IPS DF 6.9 (cell line): Measurements from ENCODE around the gene FYN.

Experiments
- DNase-seq: peaks from one replicate; pipeline ENCODE4 v3.0.0-alpha.2; 2013; ENCODE audit warnings: low read depth, low spot score
- H3K27ac ChIP-seq: one replicate; pipeline ENCODE4 v1.5.1; 2013; ENCODE audit warnings: low read length, control low read depth
- H3K27me3 ChIP-seq: 2 replicates; pipeline ENCODE4 v1.6.1; 2013; ENCODE audit warnings: mild to moderate bottlenecking, low read length; ENCODE audit not compliant: control insufficient read depth, insufficient read depth
- H3K36me3 ChIP-seq: 2 replicates; pipeline ENCODE4 v1.6.1; 2013; ENCODE audit warnings: low read length; ENCODE audit not compliant: control insufficient read depth, insufficient read depth
- H3K4me1 ChIP-seq: 2 replicates; pipeline ENCODE4 v1.6.1; 2013; ENCODE audit warnings: low read length; ENCODE audit not compliant: control insufficient read depth, insufficient read depth
- H3K4me3 ChIP-seq: 2 replicates; pipeline ENCODE4 v1.5.1; 2013; ENCODE audit warnings: mild to moderate bottlenecking, low read length
- H3K9me3 ChIP-seq: 2 replicates; pipeline ENCODE4 v1.6.1; 2013; ENCODE audit warnings: low read length, inconsistent platforms; ENCODE audit not compliant: control insufficient read depth, insufficient read depth
- WGBS: extraction: QIAGEN DNeasy Blood & Tissue Kit; methylation state at CpG from one replicate; pipeline ENCODE4 v1.1.7; 2013; ENCODE audit warnings: mixed read lengths, missing lambda C conversion rate; ENCODE audit not compliant: insufficient read length, insufficient coverage; 5-methylcytosine and 5-hydroxymethylcytosine counted together

Gene FYN

DNA sequence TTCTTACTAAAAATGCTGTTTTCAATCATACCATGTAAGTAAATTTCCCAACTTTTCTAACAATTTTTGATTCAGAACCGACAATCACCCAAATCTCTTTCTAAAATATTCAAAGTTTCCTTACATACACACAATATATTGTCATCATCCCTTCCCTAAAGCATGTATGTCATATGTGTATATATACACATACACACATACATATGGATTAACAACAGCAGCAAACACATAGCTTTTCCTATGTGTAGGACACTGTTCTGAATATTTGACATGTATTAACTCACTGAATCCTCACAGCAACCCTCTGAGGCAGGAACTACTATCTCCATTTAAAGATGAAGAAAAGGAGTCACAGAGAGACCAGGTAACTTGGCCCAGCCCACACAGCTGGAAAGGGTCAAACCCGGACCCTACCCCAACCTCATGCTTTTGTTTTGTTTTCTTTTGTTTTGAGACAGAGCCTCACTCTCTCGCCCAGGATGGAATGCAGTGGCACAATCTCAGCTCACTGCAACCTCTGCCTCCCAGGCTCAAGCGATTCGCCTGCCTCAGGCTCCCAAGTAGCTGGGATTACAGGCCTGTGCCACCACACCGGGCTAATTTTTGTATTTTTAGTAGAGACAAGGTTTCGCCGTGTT is 7.2 kb downstream of the FYN start:
- no peak for DNase-seq
- WGBS, result 100% methylated on average over 1 of the region's 8 CpGs
- no peaks in the 10 kb centered on the region for H3K36me3 ChIP-seq
- no peaks in the 10 kb centered on the region for H3K27me3 ChIP-seq
- H3K4me1 ChIP-seq, result peaks cover 9% of the 10 kb centered on the region; the same call in 1 of the 2 replicates
- H3K27ac ChIP-seq, result no peak overlapping the region
- no peaks in the 10 kb centered on the region for H3K9me3 ChIP-seq
- H3K4me3 ChIP-seq, result no peak overlapping the region

DNA sequence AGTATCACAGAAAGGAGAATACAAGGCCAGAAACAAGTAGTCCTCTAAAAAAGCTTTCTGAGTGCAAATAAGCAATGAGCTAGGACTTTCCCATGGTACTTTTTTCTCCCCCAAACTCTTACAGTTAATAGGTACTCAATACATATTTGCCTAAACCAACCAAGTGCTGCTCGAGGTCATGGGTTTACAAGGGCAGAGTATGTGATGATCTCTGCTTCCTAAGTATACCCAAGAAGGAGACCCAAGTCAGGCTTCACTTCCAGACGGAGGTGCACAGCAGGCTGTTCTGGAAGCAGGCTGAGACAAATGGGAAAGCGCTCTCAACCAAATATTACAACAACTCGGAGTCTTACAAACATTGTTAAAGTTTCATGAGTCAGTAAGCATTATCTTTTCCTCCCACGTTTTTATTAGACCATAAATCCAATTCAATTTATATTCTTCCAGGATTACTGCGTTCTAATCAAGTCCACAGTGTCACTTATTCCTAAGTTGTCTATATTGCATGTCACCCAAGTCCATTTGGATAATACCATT is 8.1 kb downstream of the FYN start:
- H3K4me1 ChIP-seq, result peaks cover 9% of the 10 kb centered on the region; the same call in 1 of the 2 replicates
- no peak overlapping the region for H3K4me3 ChIP-seq
- no peak for DNase-seq
- no peaks in the 10 kb centered on the region for H3K27me3 ChIP-seq
- WGBS, result 100% methylated on average over 2 of the region's 6 CpGs
- no peak overlapping the region for H3K27ac ChIP-seq
- H3K36me3 ChIP-seq, result no peaks in the 10 kb centered on the region
- no peaks in the 10 kb centered on the region for H3K9me3 ChIP-seq

DNA sequence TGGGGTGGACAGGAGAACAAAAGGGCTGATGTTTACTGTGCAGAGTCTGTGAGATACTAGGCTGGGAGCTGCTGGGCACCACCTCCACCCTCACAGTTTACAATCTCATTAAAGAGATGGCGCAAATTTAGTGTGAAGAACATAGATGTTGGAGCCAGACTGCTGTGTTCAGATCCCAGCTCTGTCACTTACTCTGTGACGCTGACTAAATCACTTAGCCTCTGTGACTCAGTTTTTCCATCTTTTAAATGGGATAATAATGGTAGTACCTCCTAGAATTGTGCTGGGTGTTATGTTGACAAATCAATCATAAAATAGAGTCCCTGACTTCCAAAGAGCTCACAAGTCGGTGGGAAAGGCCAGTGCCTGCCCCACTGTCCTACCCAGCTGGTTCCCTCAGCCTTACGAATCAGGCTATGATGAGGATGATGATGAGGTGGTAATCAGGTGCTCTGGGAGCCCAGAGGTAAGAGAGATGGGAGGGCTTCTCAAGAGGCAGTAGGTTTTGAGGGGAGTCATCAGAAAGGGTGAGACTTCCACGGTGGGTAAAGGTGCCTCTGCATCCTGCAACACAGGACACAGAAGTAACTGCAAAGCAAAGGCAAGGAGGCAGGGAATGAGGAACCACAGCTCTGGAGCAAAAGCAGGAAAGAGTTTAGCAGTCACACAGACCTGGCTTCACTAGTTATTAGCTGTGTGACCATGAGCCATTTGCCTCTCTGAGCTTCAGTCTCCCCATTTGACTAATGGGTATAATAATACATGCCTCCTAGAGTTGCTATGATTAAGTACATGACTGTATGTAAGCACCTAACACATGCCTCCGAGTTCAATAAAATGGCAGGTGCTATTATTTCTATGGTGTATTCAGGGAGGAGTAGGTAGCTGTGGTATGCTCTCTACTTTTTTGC is 8.9 kb downstream of the FYN start:
- Histone ChIP-seq H3K27ac (no peak overlapping the region), H3K4me3 (no peak overlapping the region), H3K9me3 (no peaks in the 10 kb centered on the region), H3K27me3 (no peaks in the 10 kb centered on the region), H3K36me3 (no peaks in the 10 kb centered on the region), H3K4me1 (peaks cover 9% of the 10 kb centered on the region; the same call in 1 of the 2 replicates)
- no CpG with 5 or more reads among the region's 6 CpGs for WGBS
- DNase-seq, result no peak

DNA sequence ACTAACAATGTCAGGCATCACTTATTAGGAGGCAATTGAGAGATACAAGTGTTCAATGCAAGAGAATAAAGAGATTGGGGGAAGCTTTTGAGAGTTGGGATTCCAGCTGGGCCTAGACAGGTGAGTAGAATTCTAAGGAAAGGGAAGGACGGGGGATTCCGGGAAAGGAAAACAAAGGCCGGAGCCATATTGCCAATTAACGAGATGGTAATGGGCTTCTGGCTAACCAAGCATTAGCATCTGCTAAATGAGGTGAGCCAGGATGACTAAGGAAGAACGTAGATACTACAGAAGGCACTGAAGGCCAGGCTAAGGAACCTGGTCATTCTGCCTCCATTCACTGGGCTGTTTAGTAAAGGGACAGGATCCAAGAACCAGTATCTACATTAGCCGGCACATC is 10.5 kb downstream of the FYN start:
- Histone ChIP-seq H3K9me3 (no peaks in the 10 kb centered on the region), H3K27me3 (no peaks in the 10 kb centered on the region), H3K4me3 (no peak overlapping the region), H3K4me1 (peaks cover 14% of the 10 kb centered on the region), H3K27ac (no peak overlapping the region), H3K36me3 (no peaks in the 10 kb centered on the region)
- WGBS, result no CpG with 5 or more reads among the region's 6 CpGs
- no peak for DNase-seq

DNA sequence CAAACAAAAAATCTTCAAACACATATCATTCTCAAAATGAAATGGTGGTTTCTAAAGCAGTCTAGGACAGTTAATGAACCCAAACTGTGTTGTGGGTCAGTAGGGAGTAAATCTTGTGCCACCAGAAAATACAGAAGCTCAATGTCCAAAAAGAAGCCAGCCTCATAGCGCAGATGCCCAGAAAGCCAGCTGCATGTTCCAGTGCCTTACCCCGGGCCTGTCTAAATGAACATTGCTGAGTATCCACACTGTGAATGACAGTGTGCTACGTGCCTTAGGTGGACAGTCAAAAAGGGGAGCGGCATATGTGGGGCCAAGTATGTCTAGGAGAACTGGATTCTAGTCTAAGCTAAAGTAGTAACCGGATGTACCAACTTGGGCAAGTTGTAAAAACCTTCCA is 10.9 kb downstream of the FYN start:
- H3K9me3 ChIP-seq, result no peaks in the 10 kb centered on the region
- WGBS, result no CpG with 5 or more reads among the region's 5 CpGs
- no peaks in the 10 kb centered on the region for H3K36me3 ChIP-seq
- no peak for DNase-seq
- no peak overlapping the region for H3K27ac ChIP-seq
- H3K4me1 ChIP-seq, result peaks cover 14% of the 10 kb centered on the region
- H3K4me3 ChIP-seq, result no peak overlapping the region
- H3K27me3 ChIP-seq, result no peaks in the 10 kb centered on the region

DNA sequence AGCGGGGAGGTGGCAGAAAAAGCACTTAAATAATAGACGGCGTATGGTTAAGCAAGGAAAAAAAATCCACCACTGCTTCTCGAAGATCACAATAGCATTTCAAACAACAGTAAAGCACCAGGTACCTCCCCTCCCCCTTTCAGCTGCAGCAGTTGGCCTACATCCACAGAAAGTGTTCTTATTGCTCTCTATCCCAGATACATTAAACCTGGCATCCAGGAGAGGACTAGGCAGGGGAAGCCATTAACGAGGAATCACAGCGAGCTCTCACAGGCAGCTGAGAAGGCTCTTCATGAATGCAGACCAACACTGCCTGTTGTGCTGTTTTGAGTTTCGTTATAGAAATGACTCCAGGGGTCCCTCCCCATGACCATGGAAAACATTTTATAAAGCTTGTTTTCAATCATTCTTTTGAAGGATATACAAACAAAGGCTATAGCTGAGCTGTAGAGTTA is 11.8 kb downstream of the FYN start:
- no peaks in the 10 kb centered on the region for H3K36me3 ChIP-seq
- no peaks in the 10 kb centered on the region for H3K27me3 ChIP-seq
- no peak overlapping the region for H3K27ac ChIP-seq
- no CpG with 5 or more reads among the region's 7 CpGs for WGBS
- H3K4me1 ChIP-seq, result peaks cover 10% of the 10 kb centered on the region
- H3K4me3 ChIP-seq, result no peak overlapping the region
- H3K9me3 ChIP-seq, result no peaks in the 10 kb centered on the region
- DNase-seq, result no peak

DNA sequence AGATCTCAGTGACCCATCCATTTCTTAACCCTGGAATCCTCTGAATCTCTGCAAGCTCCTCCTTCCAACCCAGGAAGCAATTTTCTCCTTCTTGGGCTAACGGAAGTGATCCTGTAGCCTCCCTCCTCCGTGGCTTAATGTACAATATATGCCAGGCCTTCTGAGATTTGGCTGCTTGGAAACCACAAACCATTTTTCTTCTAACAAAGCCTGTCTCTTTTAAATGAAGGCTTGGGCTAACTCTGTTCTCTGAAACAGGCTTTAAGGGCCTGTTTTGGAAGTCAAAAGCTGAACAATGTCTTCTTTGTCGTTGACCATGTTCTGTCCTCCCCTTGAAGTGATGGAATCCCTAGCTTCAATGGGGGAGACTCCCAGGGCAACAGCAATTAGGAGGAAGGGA is 14.9 kb downstream of the FYN start:
- peaks cover 12% of the 10 kb centered on the region for H3K4me1 ChIP-seq
- WGBS, result no CpG with 5 or more reads among the region's 3 CpGs

DNA sequence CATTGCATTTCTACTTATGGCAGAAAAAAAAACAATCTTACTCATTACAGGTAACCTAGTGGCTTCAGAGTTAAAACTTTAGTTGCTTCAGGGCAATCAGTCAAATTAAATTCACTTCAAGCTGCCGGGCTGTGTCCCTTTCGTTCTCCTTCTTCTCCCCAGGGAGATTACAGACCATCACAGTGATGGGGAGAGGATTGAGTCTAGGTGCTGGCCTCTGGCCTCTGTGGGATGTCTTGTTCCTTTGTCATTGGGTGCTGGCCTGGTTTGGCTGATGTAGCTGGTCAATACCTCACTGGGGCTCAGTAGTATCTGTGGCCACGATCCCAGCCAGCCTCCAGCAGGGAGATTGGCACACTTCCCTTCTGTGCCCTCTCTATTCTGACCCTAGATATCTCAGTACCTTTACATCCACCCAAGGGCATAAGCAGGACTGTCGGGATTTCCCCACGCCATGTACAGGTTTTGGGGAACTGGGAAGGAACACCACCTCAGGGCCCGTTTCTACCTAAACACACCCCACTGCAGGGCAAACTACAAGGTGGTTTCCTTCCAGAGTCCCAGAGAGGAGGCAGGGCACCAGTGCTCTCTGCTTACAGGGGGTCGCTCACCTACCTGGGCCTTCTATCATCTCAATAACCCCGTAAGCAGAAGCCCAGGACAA is 15.4 kb downstream of the FYN start:
- Histone ChIP-seq H3K36me3 (no peaks in the 10 kb centered on the region), H3K4me1 (peaks cover 10% of the 10 kb centered on the region), H3K4me3 (no peak overlapping the region), H3K27me3 (no peaks in the 10 kb centered on the region), H3K9me3 (no peaks in the 10 kb centered on the region), H3K27ac (no peak overlapping the region)
- WGBS, result no CpG with 5 or more reads among the region's 8 CpGs
- no peak for DNase-seq

More for the DNA sequence above, 14.9 kb downstream of the FYN start:
- H3K9me3 ChIP-seq, result no peaks in the 10 kb centered on the region
- no peak for DNase-seq
- no peak overlapping the region for H3K4me3 ChIP-seq
- no peaks in the 10 kb centered on the region for H3K36me3 ChIP-seq
- no peaks in the 10 kb centered on the region for H3K27me3 ChIP-seq
- no peak overlapping the region for H3K27ac ChIP-seq

DNA sequence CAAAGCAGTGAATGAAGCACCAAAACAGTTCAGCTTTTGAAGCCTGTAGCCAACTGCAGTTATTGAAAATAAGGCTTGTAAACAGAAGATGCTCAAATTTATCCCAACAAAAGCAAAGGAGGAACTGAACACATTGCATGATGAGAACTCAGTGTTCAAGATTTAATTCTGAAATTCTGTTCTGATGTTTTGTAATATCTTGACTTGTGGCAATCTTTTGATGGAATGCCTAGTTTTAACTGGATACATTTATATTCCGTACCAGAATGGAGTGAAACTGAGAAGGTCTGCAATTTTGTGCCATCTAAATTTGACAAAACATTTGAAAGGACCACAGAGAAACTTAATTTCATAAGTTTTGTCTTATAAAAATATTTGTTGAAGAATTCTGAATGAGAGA is 17.5 kb downstream of the FYN start:
- Histone ChIP-seq H3K27me3 (no peaks in the 10 kb centered on the region), H3K36me3 (no peaks in the 10 kb centered on the region), H3K4me3 (no peak overlapping the region), H3K27ac (no peak overlapping the region), H3K4me1 (peaks cover 12% of the 10 kb centered on the region), H3K9me3 (no peaks in the 10 kb centered on the region)
- WGBS, result no CpG with 5 or more reads among the region's 1 CpG
- no peak for DNase-seq

DNA sequence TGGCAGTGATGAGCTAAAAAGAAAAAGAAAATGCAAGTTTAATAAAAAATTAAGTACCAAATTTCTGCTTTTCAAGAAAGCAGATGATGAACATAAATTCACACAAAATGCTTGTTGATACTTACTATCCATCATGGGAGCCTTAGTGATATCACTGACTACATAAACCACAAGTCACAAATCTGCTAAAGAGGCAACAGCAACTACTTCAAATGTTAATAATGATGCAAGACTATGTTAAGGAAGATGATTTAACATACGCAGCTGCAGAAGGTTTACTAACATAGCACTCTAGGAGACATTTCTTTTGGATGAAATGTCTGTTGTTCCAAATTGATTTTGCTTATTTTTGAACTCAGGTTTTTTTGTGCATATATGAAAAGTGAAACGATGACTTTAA is 18.6 kb downstream of the FYN start:
- no peak overlapping the region for H3K4me3 ChIP-seq
- no peaks in the 10 kb centered on the region for H3K27me3 ChIP-seq
- no peak overlapping the region for H3K27ac ChIP-seq
- WGBS, result no CpG with 5 or more reads among the region's 2 CpGs
- H3K36me3 ChIP-seq, result no peaks in the 10 kb centered on the region
- no peaks in the 10 kb centered on the region for H3K9me3 ChIP-seq
- DNase-seq, result no peak
- H3K4me1 ChIP-seq, result peaks cover 12% of the 10 kb centered on the region
